Measurements from ENCODE around the gene EFCAB10. TPM values are rescaled to one million over a fixed set of nuclear protein-coding genes. Genes with fewer than 3 reads are reported as not detected.

The EFCAB10 gene
- total and polyA plus RNA-seq, 2 donors from 2014 or later: 0.91 TPM; not detected in 1

Other genes starting within 250 kb of the EFCAB10 start
- 43.1 TPM for gene SRPK2, start 192.6 kb downstream of the EFCAB10 start, total RNA-seq
- gene SRPK2, start 192.6 kb downstream of the EFCAB10 start, polyA plus RNA-seq (ENCODE audit: insufficient read depth, low read depth, low replicate concordance): 9.9 TPM
- 10.6 TPM for gene PUS7, start 59.2 kb downstream of the EFCAB10 start, total RNA-seq
- gene PUS7, start 59.2 kb downstream of the EFCAB10 start, polyA plus RNA-seq (ENCODE audit: insufficient read depth, low read depth, low replicate concordance): 2.6 TPM
- gene RINT1, start 49.3 kb downstream of the EFCAB10 start, total RNA-seq: 14.2 TPM
- 7.1 TPM for gene RINT1, start 49.3 kb downstream of the EFCAB10 start, polyA plus RNA-seq (ENCODE audit: insufficient read depth, low read depth, low replicate concordance)

All from kidney (tissue), 2 donors.